ENCODE results near the gene ACSM5. TPM values are rescaled to one million over a fixed set of nuclear protein-coding genes. Genes with fewer than 3 reads are reported as not detected.

Gene ACSM5
- total and polyA plus RNA-seq, 2 donors from 2014 or later = 8.6 to 22.8 TPM

DNA sequence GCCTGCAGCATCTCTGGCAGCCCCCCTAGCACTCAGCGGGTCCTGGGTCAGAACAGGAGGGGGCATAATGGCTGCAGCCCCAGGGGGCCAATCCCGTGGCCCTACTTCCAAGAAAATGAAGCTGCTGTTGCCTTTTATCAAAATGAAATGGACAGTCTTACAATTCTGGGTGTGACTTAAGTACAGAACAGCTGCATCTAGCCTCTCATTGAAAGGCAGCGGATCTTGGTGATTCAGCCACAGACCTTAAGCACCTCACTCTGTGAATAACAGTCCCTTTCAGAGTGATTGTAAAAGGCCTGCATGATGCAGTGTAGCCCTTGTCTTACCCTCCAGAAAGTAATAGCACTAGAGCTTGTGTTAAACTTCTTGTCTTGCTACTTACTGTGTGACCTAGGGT, 45.3 kb upstream of the ACSM5 start:
- TF ChIP-seq, protein P1, sequence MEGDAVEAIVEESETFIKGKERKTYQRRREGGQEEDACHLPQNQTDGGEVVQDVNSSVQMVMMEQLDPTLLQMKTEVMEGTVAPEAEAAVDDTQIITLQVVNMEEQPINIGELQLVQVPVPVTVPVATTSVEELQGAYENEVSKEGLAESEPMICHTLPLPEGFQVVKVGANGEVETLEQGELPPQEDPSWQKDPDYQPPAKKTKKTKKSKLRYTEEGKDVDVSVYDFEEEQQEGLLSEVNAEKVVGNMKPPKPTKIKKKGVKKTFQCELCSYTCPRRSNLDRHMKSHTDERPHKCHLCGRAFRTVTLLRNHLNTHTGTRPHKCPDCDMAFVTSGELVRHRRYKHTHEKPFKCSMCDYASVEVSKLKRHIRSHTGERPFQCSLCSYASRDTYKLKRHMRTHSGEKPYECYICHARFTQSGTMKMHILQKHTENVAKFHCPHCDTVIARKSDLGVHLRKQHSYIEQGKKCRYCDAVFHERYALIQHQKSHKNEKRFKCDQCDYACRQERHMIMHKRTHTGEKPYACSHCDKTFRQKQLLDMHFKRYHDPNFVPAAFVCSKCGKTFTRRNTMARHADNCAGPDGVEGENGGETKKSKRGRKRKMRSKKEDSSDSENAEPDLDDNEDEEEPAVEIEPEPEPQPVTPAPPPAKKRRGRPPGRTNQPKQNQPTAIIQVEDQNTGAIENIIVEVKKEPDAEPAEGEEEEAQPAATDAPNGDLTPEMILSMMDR (IDR thresholded peaks at IDR 0.05; ENCODE audit: borderline replicate concordance, extremely low read depth, insufficient read depth) = no peak
- FAIRE-seq = no peak
- Histone ChIP-seq H3K4me1 (ENCODE audit: control insufficient read depth in 2 of 3, insufficient read depth in 2 of 3, low read depth in 1 of 3, low read length in 3 of 3) (no peaks in the 10 kb centered on the region), H3K36me3 (ENCODE audit: control insufficient read depth in 2 of 3, insufficient read depth in 3 of 3, low read length in 3 of 3) (no peaks in the 10 kb centered on the region), H3K4me3 (ENCODE audit: low read length in 3 of 3) (no peak overlapping the region), H3K27ac (ENCODE audit: low read depth in 2 of 2, low read length in 2 of 2) (no peak overlapping the region), H3K9ac (ENCODE audit: low read length in 3 of 3) (no peak overlapping the region), H3K9me3 (ENCODE audit: control insufficient read depth in 2 of 3, insufficient read depth in 1 of 3, low read length in 3 of 3) (no peaks in the 10 kb centered on the region), H3K27me3 (ENCODE audit: control insufficient read depth, insufficient read depth, low read length) (no peaks in the 10 kb centered on the region)
- intact Hi-C loops (cut with DNase I) = no loop called here
- DNase-seq = no peak

DNA sequence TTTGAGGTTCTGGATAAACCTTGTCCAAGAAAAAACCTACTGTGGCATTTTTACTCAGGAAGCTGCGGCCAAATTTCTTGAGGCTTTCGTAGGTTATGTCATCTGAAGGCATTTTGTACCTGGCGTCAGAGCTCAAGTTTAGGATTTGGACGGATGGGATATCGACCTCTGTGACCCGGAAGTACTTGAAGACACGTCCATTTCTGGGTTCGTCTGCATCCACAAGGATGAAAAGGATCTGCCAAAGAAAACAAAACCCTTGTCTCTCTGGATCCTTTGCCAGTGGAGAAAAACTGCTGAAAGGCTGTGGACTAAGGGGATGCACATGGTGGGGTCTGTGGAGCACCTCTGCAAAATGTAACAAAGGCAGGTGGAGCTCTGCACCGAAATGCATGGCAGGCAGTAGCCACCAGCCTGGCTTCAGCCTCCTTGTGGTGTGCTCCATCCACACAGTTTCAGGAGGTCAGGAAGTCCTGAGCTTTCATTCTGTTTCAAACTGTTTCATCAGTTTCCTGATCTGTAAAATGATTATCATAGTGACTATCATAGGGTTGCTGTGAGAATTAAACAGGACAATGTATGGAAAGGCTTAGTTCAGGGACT, 39.8 kb upstream of the ACSM5 start:
- Histone ChIP-seq H3K4me1 (ENCODE audit: control insufficient read depth in 2 of 3, insufficient read depth in 2 of 3, low read depth in 1 of 3, low read length in 3 of 3) (no peaks in the 10 kb centered on the region), H3K27me3 (ENCODE audit: control insufficient read depth, insufficient read depth, low read length) (no peaks in the 10 kb centered on the region), H3K9ac (ENCODE audit: low read length in 3 of 3) (no peak overlapping the region), H3K9me3 (ENCODE audit: control insufficient read depth in 2 of 3, insufficient read depth in 1 of 3, low read length in 3 of 3) (peaks cover 0 to 4% (median 0%) of the 10 kb centered on the region in 3 donors), H3K36me3 (ENCODE audit: control insufficient read depth in 2 of 3, insufficient read depth in 3 of 3, low read length in 3 of 3) (no peaks in the 10 kb centered on the region), H3K4me3 (ENCODE audit: low read length in 3 of 3) (no peak overlapping the region), H3K27ac (ENCODE audit: low read depth in 2 of 2, low read length in 2 of 2) (no peak overlapping the region)
- TF ChIP-seq, protein P1 (IDR thresholded peaks at IDR 0.05; ENCODE audit: borderline replicate concordance, extremely low read depth, insufficient read depth) = no peak
- FAIRE-seq (no peak), DNase-seq (no peak)
- intact Hi-C loops (cut with DNase I) = no loop called here

DNA sequence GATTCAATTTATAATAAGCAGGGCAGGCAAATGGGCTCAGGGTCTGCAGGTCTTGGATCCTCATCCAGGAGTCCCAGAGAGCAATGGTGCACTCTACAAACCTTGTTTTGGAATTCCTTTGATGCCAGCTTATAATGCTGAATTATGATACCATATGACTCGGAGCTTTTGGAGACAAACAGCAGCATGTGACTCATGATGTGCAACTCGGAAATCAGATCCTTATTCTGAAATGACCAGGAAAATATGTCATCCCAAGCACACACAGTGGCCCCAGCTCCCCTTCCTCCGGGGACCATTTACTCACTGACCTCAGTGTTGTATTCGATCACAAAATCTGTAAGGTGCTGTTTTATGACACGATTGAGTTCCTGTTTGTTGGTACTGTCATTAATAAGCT, 36.6 kb upstream of the ACSM5 start:
- TF ChIP-seq, protein P1 (IDR thresholded peaks at IDR 0.05; ENCODE audit: borderline replicate concordance, extremely low read depth, insufficient read depth) = no peak
- Histone ChIP-seq H3K9ac (ENCODE audit: low read length in 3 of 3) (no peak overlapping the region), H3K36me3 (ENCODE audit: control insufficient read depth in 2 of 3, insufficient read depth in 3 of 3, low read length in 3 of 3) (no peaks in the 10 kb centered on the region), H3K27ac (ENCODE audit: low read depth in 2 of 2, low read length in 2 of 2) (no peak overlapping the region), H3K27me3 (ENCODE audit: control insufficient read depth, insufficient read depth, low read length) (no peaks in the 10 kb centered on the region), H3K9me3 (ENCODE audit: control insufficient read depth in 2 of 3, insufficient read depth in 1 of 3, low read length in 3 of 3) (peaks cover 0 to 4% (median 0%) of the 10 kb centered on the region in 3 donors), H3K4me1 (ENCODE audit: control insufficient read depth in 2 of 3, insufficient read depth in 2 of 3, low read depth in 1 of 3, low read length in 3 of 3) (no peaks in the 10 kb centered on the region), H3K4me3 (ENCODE audit: low read length in 3 of 3) (no peak overlapping the region)
- intact Hi-C loops (cut with DNase I) = no loop called here
- DNase-seq = no peak
- no peak for FAIRE-seq

DNA sequence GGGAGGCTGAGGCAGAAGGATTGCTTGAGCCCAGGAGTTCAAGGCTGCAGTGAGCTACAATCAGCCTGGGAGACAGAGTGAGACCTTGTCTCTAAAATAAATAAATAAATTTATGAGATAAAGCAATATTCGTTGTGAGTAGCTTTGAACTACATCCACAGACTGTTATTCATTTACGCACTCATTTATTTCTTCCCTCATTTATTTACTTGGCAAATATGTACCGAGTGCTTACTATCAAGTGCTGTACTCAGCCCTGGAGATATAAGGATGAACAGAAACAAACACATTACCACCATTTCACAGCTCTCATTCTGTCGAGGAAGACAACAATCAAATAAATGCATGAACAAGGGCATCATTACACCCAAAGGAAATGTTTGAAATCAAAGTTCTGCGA, 32.2 kb upstream of the ACSM5 start:
- H3K9ac ChIP-seq (ENCODE audit: low read length in 3 of 3) = no peak overlapping the region
- no peaks in the 10 kb centered on the region for H3K4me1 ChIP-seq (ENCODE audit: control insufficient read depth in 2 of 3, insufficient read depth in 2 of 3, low read depth in 1 of 3, low read length in 3 of 3)
- TF ChIP-seq, protein P1 (IDR thresholded peaks at IDR 0.05; ENCODE audit: borderline replicate concordance, extremely low read depth, insufficient read depth) = no peak
- no peaks in the 10 kb centered on the region for H3K27me3 ChIP-seq (ENCODE audit: control insufficient read depth, insufficient read depth, low read length)
- DNase-seq (no peak), FAIRE-seq (no peak)
- H3K36me3 ChIP-seq (ENCODE audit: control insufficient read depth in 2 of 3, insufficient read depth in 3 of 3, low read length in 3 of 3) = no peaks in the 10 kb centered on the region
- peaks cover 0 to 4% (median 0%) of the 10 kb centered on the region in 3 donors for H3K9me3 ChIP-seq (ENCODE audit: control insufficient read depth in 2 of 3, insufficient read depth in 1 of 3, low read length in 3 of 3)
- intact Hi-C loops (cut with DNase I) = no loop called here
- H3K4me3 ChIP-seq (ENCODE audit: low read length in 3 of 3) = no peak overlapping the region
- no peak overlapping the region for H3K27ac ChIP-seq (ENCODE audit: low read depth in 2 of 2, low read length in 2 of 2)

Data from kidney (tissue), 14 donors.